NCI-H748 treated with DMSO at 0.1 percent for 48 hours (cell line): ENCODE results near the gene DCTN2.
A peak's percentile ranks its signal among the peaks of the same experiment; 100 is the strongest.
"Not testable (repeated sequence)": the region's sequence is repeated elsewhere in the genome, so short reads cannot be mapped to it uniquely, and the experiment has no call there.

Source experiments
- DNase-seq: peaks from one replicate; lab custom pipeline; 2025; lab: John Stamatoyannopoulos, UW

The DCTN2 gene

GRCh38 chr12:57527184-57527583, 19.8 kb downstream of the DCTN2 start:
- DNase-seq, result no peak

DNA sequence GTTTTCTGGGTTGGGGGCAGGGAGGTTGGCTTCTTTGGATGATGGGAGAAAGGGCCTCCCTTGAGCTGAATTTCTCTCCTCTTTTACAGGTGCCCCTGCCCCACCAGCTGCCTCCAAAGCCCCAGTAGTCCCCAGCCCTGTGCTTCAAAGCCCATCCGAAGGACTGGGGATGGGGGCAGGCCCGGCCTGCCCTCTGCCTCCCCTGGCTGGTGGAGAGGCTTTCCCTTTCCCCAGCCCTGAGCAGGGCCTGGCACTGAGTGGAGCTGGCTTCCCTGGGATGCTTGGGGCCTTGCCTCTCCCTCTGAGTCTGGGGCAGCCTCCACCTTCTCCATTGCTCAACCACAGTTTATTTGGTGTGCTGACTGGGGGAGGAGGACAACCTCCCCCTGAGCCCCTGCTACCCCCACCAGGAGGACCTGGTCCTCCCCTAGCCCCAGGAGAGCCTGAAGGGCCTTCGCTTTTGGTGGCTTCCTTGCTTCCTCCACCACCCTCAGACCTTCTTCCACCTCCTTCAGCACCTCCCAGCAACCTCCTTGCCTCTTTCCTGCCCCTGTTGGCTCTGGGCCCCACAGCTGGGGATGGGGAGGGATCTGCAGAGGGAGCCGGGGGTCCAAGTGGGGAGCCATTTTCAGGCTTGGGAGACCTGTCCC, 20.4 kb downstream of the DCTN2 start:
- DNase-seq, result no peak

DNA sequence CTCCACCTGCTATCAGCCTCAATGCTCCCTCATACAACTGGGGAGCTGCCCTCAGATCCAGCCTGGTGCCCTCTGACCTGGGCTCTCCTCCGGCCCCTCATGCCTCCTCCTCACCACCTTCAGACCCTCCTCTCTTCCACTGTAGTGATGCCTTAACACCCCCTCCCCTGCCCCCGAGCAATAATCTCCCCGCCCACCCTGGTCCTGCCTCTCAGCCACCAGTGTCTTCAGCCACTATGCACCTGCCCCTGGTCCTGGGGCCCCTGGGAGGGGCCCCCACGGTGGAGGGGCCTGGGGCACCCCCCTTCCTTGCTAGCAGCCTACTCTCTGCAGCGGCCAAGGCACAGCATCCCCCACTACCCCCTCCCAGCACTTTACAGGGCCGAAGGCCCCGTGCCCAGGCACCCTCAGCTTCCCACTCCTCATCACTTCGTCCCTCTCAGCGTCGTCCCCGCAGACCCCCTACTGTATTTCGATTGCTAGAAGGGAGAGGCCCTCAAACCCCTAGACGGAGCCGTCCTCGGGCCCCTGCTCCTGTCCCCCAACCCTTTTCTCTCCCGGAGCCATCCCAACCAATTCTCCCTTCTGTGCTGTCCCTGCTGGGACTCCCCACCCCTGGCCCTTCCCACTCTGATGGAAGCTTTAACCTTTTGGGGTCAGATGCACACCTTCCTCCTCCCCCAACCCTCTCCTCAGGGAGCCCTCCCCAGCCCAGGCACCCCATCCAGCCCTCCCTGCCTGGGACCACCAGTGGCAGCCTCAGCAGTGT, 21.2 kb downstream of the DCTN2 start:
- DNase-seq, result no peak

GRCh38 chr12:57524814-57525614, 22.0 kb downstream of the DCTN2 start:
- no peak for DNase-seq

- no peak for DNase-seq
These were observed 23.0 kb downstream of the DCTN2 start for GRCh38 chr12:57523706-57524614.

GRCh38 chr12:57522887-57523705, 23.9 kb downstream of the DCTN2 start:
- peak; percentile 25 for DNase-seq

GRCh38 chr12:57522011-57522886, 24.7 kb downstream of the DCTN2 start, which contains the start of gene MBD6:
TSS of gene MBD6 (plus strand) at chr12:57522824. CDS start at chr12:57524304, 1,480 bp downstream.
- DNase-seq, result peak; percentile 72

GRCh38 chr12:57521525-57522010, 25.4 kb downstream of the DCTN2 start:
- no peak for DNase-seq

GRCh38 chr12:57520053-57520818, 26.8 kb downstream of the DCTN2 start, which contains the start of gene DDIT3:
TSS of gene DDIT3 (minus strand) at chr12:57520514. CDS start at chr12:57517406, 3,108 bp downstream.
- DNase-seq, result peak; percentile 94

GRCh38 chr12:57519796-57520052, 27.3 kb downstream of the DCTN2 start:
- DNase-seq, result peak; percentile 13

GRCh38 chr12:57518920-57519795, 27.8 kb downstream of the DCTN2 start:
- no peak for DNase-seq

- DNase-seq, result no peak
These were observed 28.6 kb downstream of the DCTN2 start for GRCh38 chr12:57518176-57518919.

GRCh38 chr12:57517718-57518117, 29.3 kb downstream of the DCTN2 start:
- not testable (repeated sequence) for DNase-seq

- DNase-seq, result no peak
These were observed 29.8 kb downstream of the DCTN2 start for GRCh38 chr12:57517187-57517586.

- DNase-seq, result no peak
These were observed 30.3 kb downstream of the DCTN2 start for GRCh38 chr12:57516617-57517153.

DNA sequence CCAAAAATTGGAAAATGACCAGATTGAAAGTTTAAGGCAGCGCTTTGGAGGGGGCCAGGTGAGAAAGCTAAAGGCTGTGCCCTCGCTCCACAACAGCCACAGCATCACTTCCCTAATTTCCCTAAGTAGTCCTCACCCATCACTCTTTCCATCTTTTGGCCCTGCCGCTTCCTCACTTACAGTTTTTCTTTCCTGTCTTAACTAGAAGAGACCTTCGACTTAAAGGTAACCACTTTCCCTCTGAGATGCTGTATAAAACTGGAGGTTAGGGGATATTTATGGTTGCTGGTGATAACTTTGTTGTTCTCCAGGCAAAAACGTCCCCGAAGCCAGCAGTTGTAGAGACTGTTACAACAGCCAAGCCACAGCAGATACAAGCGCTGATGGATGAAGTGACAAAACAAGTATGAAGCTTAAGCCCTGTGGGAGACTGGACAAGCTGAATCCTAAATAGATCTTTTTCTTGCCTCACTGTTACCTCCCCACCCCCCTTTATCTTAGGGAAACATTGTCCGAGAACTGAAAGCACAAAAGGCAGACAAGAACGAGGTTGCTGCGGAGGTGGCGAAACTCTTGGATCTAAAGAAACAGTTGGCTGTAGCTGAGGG, 31.0 kb downstream of the DCTN2 start:
- no peak for DNase-seq
